Astrocyte (in vitro differentiated cells and primary cell): Measurements from ENCODE around the gene PKMYT1. TPM values are rescaled to one million over a fixed set of nuclear protein-coding genes. Genes with fewer than 3 reads are reported as not detected.
A peak's percentile ranks its signal among the peaks of the same experiment; 100 is the strongest.

Experiments
- DNase-seq: peaks from one replicate; pipeline ENCODE4 v3.0.0-alpha.2; 2010; ENCODE audit warnings: low read depth
- FAIRE-seq: peaks from 2 replicates; lab custom pipeline; 2011; peaks lifted over from hg19 to GRCh38; lab: Jason Lieb, UNC
- H2AFZ ChIP-seq: 2 replicates; pipeline ENCODE4 v1.6.0; 2012; ENCODE audit warnings: low read depth, low read length, inconsistent platforms
- H3K27ac ChIP-seq: 2 replicates; pipeline ENCODE4 v1.5.1; 2011; ENCODE audit warnings: low read depth, low read length, inconsistent platforms
- H3K27me3 ChIP-seq: 2 replicates; pipeline ENCODE4 v1.6.0; 2011; ENCODE audit warnings: low read length, inconsistent platforms; ENCODE audit not compliant: insufficient read depth
- H3K36me3 ChIP-seq: 2 replicates; pipeline ENCODE4 v1.5.1; 2011; ENCODE audit warnings: low read length, inconsistent platforms; ENCODE audit not compliant: insufficient read depth
- H3K4me1 ChIP-seq: 2 replicates; pipeline ENCODE4 v1.5.1; 2011; ENCODE audit warnings: low read length, inconsistent platforms; ENCODE audit not compliant: insufficient read depth
- H3K4me2 ChIP-seq: 2 replicates; pipeline ENCODE4 v1.6.0; 2012; ENCODE audit warnings: low read length, inconsistent platforms
- H3K4me3 ChIP-seq: 2 replicates; pipeline ENCODE4 v1.5.1; 2011; ENCODE audit warnings: low read depth, mild to moderate bottlenecking, low read length, inconsistent platforms; ENCODE audit not compliant: insufficient read depth
- H3K79me2 ChIP-seq: 2 replicates; pipeline ENCODE4 v1.6.0; 2012; ENCODE audit warnings: mild to moderate bottlenecking, low read length, inconsistent platforms; ENCODE audit not compliant: insufficient read depth
- H3K9ac ChIP-seq: 2 replicates; pipeline ENCODE4 v1.6.0; 2012; ENCODE audit warnings: mild to moderate bottlenecking, low read length, inconsistent platforms
- H3K9me3 ChIP-seq: 2 replicates; pipeline ENCODE4 v1.5.1; 2012; ENCODE audit warnings: low read depth, mild to moderate bottlenecking, low read length, inconsistent platforms; ENCODE audit not compliant: insufficient read depth
- H4K20me1 ChIP-seq: 2 replicates; pipeline ENCODE4 v1.6.0; 2012; ENCODE audit warnings: low read length, inconsistent platforms; ENCODE audit not compliant: insufficient read depth
- H3K27ac Mint-ChIP-seq: one replicate; pipeline ENCODE4 v1.8.0; 2021; ENCODE audit warnings: mild to moderate bottlenecking, mixed read lengths; ENCODE audit not compliant: unreplicated experiment
- H3K27me3 Mint-ChIP-seq: one replicate; pipeline ENCODE4 v1.8.0; 2021; ENCODE audit warnings: low read depth, mixed read lengths; ENCODE audit not compliant: unreplicated experiment
- H3K36me3 Mint-ChIP-seq: one replicate; pipeline ENCODE4 v1.8.0; 2021; ENCODE audit warnings: low read depth, mixed read lengths; ENCODE audit not compliant: unreplicated experiment
- H3K4me1 Mint-ChIP-seq: one replicate; pipeline ENCODE4 v1.8.0; 2021; ENCODE audit warnings: low read depth, mixed read lengths; ENCODE audit not compliant: unreplicated experiment
- H3K4me3 Mint-ChIP-seq: one replicate; pipeline ENCODE4 v1.8.0; 2021; ENCODE audit warnings: mild to moderate bottlenecking, moderate library complexity, mixed read lengths; ENCODE audit not compliant: unreplicated experiment
- H3K9me3 Mint-ChIP-seq: one replicate; pipeline ENCODE4 v1.8.0; 2021; ENCODE audit warnings: mild to moderate bottlenecking, mixed read lengths; ENCODE audit not compliant: unreplicated experiment
- CTCF ChIP-seq: IDR thresholded peaks from 2 replicates; pipeline ENCODE4 v1.5.1; 2011; ENCODE audit warnings: low read depth, mild to moderate bottlenecking, inconsistent platforms, low read length, moderate library complexity; ENCODE audit not compliant: insufficient read depth
- EZH2 ChIP-seq: IDR thresholded peaks from 2 replicates; pipeline ENCODE4 v1.6.1; 2012; ENCODE audit warnings: mild to moderate bottlenecking, low read length, inconsistent platforms; ENCODE audit not compliant: insufficient read depth
- total RNA-seq: library from RNA; stranded (reverse); gene quantifications from 2 replicates; pipeline ENCODE4 v1.2.1, GENCODE V29; 2021

The PKMYT1 gene
- total RNA-seq, 1 donor from 2014 or later = 3.9 TPM

- Histone ChIP-seq H3K27ac (no peak within 1 kb of the TSS), H3K4me1 (peaks cover 17% of the 10 kb centered on the region), H3K9me3 (no peaks in the 10 kb centered on the region), H4K20me1 (peaks cover 7% of the 10 kb centered on the region), H2AFZ (peak within 1 kb of the TSS; percentile 52), H3K27me3 (peaks cover 52% of the 10 kb centered on the region), H3K79me2 (no peaks in the 10 kb centered on the region), H3K36me3 (no peaks in the 10 kb centered on the region), H3K9ac (no peak within 1 kb of the TSS), H3K4me2 (peak within 1 kb of the TSS; percentile 81), H3K4me3 (peak within 1 kb of the TSS; percentile 39)
- FAIRE-seq = no peak
- TF ChIP-seq CTCF (no peak), EZH2 (peak; percentile 82)
- H3K27me3 Mint-ChIP-seq = peaks cover 16% of the 10 kb centered on the region
- peaks cover 6% of the 10 kb centered on the region for H3K36me3 Mint-ChIP-seq
- H3K4me1 Mint-ChIP-seq = no peaks in the 10 kb centered on the region
- no peaks in the 10 kb centered on the region for H3K9me3 Mint-ChIP-seq
- no peak for DNase-seq
- H3K4me3 Mint-ChIP-seq = peak within 1 kb of the TSS; percentile 84
- peak within 1 kb of the TSS; percentile 47 for H3K27ac Mint-ChIP-seq
Measured at GRCh38 chr16:2963723-2964474, 16.3 kb downstream of the PKMYT1 start, which contains the start of gene KREMEN2. Gene KREMEN2, plus strand, starts transcription at chr16:2964275. Its CDS starts 246 bp downstream, at chr16:2964521.

GRCh38 chr16:2963074-2963722, 17.0 kb downstream of the PKMYT1 start:
- no peak for TF ChIP-seq EZH2
- TF ChIP-seq CTCF = no peak
- H3K27ac ChIP-seq = no peak overlapping the region
- H4K20me1 ChIP-seq = peaks cover 2% of the 10 kb centered on the region
- H3K79me2 ChIP-seq = no peaks in the 10 kb centered on the region
- Mint-ChIP-seq H3K36me3 (peaks cover 4% of the 10 kb centered on the region), H3K9me3 (no peaks in the 10 kb centered on the region), H3K27ac (no peak overlapping the region), H3K4me1 (no peaks in the 10 kb centered on the region), H3K27me3 (peaks cover 13% of the 10 kb centered on the region), H3K4me3 (peak overlapping the region; percentile 84)
- H2AFZ ChIP-seq = peak overlapping the region; percentile 52
- peaks cover 51% of the 10 kb centered on the region for H3K27me3 ChIP-seq
- DNase-seq = no peak
- no peaks in the 10 kb centered on the region for H3K9me3 ChIP-seq
- no peaks in the 10 kb centered on the region for H3K36me3 ChIP-seq
- H3K9ac ChIP-seq = no peak overlapping the region
- H3K4me2 ChIP-seq = peak overlapping the region; percentile 81
- no peak for FAIRE-seq
- H3K4me3 ChIP-seq = no peak overlapping the region
- peaks cover 13% of the 10 kb centered on the region for H3K4me1 ChIP-seq
